Measurements from ENCODE around the gene KMT2E. TPM values are rescaled to one million over a fixed set of nuclear protein-coding genes. Genes with fewer than 3 reads are reported as not detected.
"Not testable (repeated sequence)": the region's sequence is repeated elsewhere in the genome, so short reads cannot be mapped to it uniquely, and the experiment has no call there.

The KMT2E gene
- total RNA-seq, 2 experiments from 2014 or later, result 95.1 to 105 TPM

DNA sequence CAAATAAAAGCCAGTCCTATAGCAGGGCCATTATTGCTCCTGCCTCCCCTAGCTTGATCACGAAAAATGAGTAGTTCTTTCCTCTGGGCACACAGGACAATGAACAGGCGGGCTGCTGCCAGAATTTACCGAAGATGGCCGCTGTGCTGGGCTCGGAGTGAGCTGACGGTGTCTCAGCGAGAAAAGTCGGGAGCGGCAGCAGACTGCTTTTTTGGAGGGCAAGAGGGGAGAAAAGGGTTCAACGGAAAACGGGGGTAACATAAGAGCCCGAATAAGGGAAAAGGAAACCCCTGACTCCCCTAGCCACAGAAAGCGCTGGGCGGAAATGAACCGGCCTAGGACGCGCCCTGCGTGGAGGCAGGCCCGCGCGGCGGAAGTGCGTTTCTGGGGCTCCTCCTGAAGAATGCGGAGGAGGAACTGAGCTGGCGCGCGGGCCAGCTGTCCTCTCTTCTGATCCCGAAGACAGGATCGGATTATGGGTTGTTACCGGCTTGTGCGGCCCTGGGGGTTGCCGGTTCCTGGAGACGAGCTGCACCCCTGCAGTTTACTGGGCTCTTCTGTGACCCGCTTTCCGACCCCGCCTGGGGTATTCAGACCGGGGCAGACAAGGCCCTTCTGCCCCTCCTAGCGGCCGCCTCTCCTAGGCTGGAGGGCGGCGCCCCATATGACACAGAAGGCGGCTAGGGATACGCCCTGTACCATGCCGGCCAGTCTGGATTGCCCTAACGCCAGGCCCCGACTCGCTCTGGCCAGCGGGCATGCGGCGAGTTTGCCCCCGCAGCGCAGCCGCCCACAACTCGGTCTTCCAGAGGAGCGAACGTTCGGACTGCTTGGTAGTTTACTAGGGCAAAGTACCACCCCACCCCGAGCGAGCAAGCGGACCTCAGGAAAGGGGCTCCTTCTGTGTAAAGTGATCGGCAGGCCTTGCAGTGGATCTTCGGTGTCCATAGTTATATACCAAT, 30.1 kb upstream of the KMT2E start:
- Mint-ChIP-seq H3K9me3 (ENCODE audit: insufficient read depth) (no peaks in the 10 kb centered on the region), H3K4me1 (ENCODE audit: low read depth) (peaks cover 69% of the 10 kb centered on the region), H3K27me3 (ENCODE audit: low read depth) (no peaks in the 10 kb centered on the region), H3K4me3 (peak overlapping the region; percentile 100), H3K36me3 (ENCODE audit: low read depth) (peaks cover 34% of the 10 kb centered on the region), H3K27ac (peak overlapping the region; percentile 100)
- ChIA-PET CTCF (interaction anchor here (0.6 to 7.5 kb wide), 25 partner anchors 9 to 605 kb away, joined by 3 to 86 read pairs (median 4); partner anchors contain the start of genes KMT2E and RINT1), POLR2A (interaction anchor here (0.5 to 10.9 kb wide), 14 partner anchors 17 to 693 kb away, joined by 3 to 373 read pairs (median 4); partner anchors contain the start of gene KMT2E)
- peak; percentile 89 for DNase-seq
- peak; percentile 92 for ATAC-seq

DNA sequence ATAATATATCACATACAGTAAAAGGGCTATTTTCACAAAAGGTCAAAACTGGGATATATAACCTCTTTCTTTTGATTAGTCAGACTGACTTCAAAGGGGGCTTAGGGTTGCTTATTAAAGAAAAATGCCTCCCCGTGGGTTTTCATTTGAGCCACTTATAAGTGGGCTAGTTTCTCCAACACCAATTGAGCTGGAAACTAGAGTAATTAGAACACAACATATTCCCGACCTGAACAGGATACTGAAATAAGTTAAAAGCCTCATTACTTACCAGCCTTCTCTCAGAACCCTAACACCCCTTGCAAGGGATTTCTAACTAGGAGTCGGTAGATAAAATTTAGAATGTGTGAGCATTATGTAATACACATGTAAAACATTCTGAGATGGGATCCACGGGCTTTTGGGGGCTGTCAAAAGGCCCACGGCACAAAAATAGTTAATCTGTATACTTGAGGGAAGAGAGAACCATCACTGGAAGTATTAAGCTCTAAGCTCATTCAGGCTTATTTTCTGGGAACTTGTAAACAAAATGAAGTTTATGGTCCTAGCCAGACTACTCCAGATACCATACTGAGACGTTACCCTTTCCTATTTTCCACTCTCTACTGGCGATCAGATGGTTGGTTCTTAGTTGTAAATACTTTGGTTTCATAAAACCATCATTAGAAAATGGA, 29.3 kb upstream of the KMT2E start:
- ChIA-PET CTCF (interaction anchor here (0.9 to 7.5 kb wide), 10 partner anchors 8 to 116 kb away, joined by 3 to 86 read pairs (median 9); partner anchors contain the start of gene KMT2E), POLR2A (interaction anchor here (0.6 to 10.9 kb wide), 7 partner anchors 18 to 692 kb away, joined by 3 to 373 read pairs (median 5); partner anchors contain the start of gene KMT2E)
- H3K4me1 Mint-ChIP-seq (ENCODE audit: low read depth), result peaks cover 64% of the 10 kb centered on the region
- H3K27ac Mint-ChIP-seq, result peak overlapping the region; percentile 100
- peak overlapping the region; percentile 100 for H3K4me3 Mint-ChIP-seq
- H3K27me3 Mint-ChIP-seq (ENCODE audit: low read depth), result no peaks in the 10 kb centered on the region
- peaks cover 35% of the 10 kb centered on the region for H3K36me3 Mint-ChIP-seq (ENCODE audit: low read depth)
- ATAC-seq (no peak), DNase-seq (peak; percentile 18)
- H3K9me3 Mint-ChIP-seq (ENCODE audit: insufficient read depth), result no peaks in the 10 kb centered on the region

DNA sequence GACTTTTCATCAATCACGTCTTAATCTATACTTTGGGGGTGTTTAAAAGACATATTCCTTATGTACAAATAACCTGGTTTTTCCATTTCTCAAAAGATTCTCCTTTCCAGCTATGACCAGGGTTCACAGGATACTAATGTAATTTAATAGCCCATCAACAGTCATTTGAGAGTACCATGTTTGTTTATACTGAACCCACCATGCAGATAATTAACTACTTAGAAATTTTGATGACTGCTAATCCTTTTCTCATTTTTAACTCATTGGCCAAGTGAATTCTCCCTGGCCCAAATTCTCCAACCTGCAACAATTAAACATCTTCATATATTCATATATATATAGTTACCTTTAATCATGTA, 28.8 kb upstream of the KMT2E start:
- Mint-ChIP-seq H3K27me3 (ENCODE audit: low read depth) (no peaks in the 10 kb centered on the region), H3K9me3 (ENCODE audit: insufficient read depth) (no peaks in the 10 kb centered on the region), H3K4me1 (ENCODE audit: low read depth) (peaks cover 66% of the 10 kb centered on the region), H3K36me3 (ENCODE audit: low read depth) (peaks cover 37% of the 10 kb centered on the region), H3K27ac (peak overlapping the region; percentile 100), H3K4me3 (peak overlapping the region; percentile 100)
- ChIA-PET CTCF (interaction anchor here (1.3 to 5.2 kb wide), 6 partner anchors 7 to 44 kb away, joined by 5 to 36 read pairs (median 9); no protein-coding TSS in a partner anchor), POLR2A (interaction anchor here (10.9 kb wide), 1 partner anchor 26 kb away, joined by 373 read pairs; the partner anchor contains the start of gene KMT2E)
- ATAC-seq (no peak), DNase-seq (peak; percentile 12)

DNA sequence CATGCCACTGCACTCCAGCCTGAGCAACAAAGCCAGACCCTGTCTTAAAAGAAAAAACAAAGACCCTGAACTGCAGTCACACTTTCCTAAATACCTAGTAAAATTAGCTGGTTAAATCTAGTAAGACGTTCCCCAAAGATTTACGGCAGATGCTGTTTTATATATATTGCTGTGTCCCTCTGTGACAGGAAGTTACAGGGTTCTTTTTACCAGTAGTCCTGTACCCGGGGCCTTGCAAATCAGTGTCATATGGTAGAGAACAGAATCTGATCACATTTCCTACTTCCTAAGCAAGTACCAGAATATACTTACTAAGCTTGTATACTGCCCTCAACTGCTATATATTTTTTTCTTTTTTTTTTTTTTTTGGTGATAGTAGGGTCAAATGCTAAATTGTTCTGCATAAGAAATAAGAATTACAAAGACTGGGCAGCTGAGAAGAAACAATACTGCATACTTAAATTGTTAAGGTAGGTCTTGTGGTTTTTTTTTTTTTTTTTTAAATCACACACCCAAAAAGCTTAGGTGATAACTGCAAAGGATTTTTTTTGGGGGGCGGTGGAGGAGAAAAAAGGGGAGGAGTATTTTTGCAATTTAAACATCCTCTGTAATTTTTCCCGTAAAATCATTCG, 27.3 kb upstream of the KMT2E start:
- Mint-ChIP-seq H3K4me3 (no peak overlapping the region), H3K27me3 (ENCODE audit: low read depth) (no peaks in the 10 kb centered on the region), H3K4me1 (ENCODE audit: low read depth) (peaks cover 56% of the 10 kb centered on the region), H3K9me3 (ENCODE audit: insufficient read depth) (no peaks in the 10 kb centered on the region), H3K27ac (peak overlapping the region; percentile 64), H3K36me3 (ENCODE audit: low read depth) (peaks cover 46% of the 10 kb centered on the region)
- CTCF ChIA-PET, result interaction anchor here (0.9 to 2.2 kb wide), 8 partner anchors 17 to 94 kb away, joined by 3 to 11 read pairs (median 3); partner anchors contain the start of gene KMT2E
- peak; percentile 22 for DNase-seq
- POLR2A ChIA-PET, result interaction anchor here (10.9 kb wide), 1 partner anchor 25 kb away, joined by 373 read pairs; the partner anchor contains the start of gene KMT2E
- no peak for ATAC-seq

DNA sequence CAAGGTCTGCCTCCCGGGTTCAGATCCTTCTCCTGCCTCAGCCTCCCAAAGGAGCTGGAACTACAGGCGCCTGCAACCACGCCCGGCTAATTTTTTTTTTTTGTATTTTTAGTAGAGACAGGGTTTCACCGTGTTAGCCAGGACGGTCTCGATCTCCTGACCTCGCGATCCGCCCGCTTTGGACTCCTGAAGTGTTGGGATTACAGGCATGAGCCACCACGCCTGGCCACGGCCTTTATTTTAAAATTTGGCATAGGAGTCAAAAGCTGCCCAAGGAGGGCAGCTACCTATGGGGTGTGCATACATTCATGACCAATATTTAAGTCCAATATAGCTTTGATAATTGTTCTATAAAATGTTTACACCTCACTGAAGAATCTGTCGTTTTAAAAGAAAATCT, 26.6 kb upstream of the KMT2E start:
- H3K9me3 Mint-ChIP-seq (ENCODE audit: insufficient read depth); H3K27me3 Mint-ChIP-seq (ENCODE audit: low read depth); H3K4me3 Mint-ChIP-seq; ATAC-seq; H3K27ac Mint-ChIP-seq: not testable (repeated sequence)
- Mint-ChIP-seq H3K4me1 (ENCODE audit: low read depth) (peaks cover 54% of the 10 kb centered on the region), H3K36me3 (ENCODE audit: low read depth) (peaks cover 48% of the 10 kb centered on the region)
- ChIA-PET POLR2A (interaction anchor here (10.9 kb wide), 1 partner anchor 24 kb away, joined by 373 read pairs; the partner anchor contains the start of gene KMT2E), CTCF (interaction anchor here (0.8 to 1.8 kb wide), 8 partner anchors 16 to 93 kb away, joined by 3 to 5 read pairs (median 3); partner anchors contain the start of gene KMT2E)
- peak; percentile 9 for DNase-seq

DNA sequence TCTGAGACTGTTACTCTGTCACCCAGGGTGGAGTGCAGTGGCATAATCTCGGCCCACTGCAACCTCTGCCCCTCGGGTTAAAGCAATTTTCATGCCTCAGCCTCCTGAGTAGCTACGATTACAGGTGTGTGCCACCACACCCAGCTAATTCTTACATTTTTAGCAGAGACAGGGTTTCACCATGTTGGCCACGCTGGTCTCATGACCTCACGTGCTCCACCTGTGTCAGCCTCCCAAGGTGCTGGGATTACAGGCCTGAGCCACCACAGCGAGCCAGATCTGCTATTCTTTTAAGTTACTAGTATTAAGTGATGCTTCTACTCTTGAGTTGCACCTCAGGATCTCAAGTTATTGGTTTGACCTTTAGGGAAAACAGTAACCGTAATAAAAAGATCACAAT, 23.0 kb upstream of the KMT2E start:
- CTCF ChIA-PET, result interaction anchor here (1.2 to 1.4 kb wide), 2 partner anchors 11 to 18 kb away, joined by 3 to 4 read pairs; no protein-coding TSS in a partner anchor
- DNase-seq, result peak; percentile 6

DNA sequence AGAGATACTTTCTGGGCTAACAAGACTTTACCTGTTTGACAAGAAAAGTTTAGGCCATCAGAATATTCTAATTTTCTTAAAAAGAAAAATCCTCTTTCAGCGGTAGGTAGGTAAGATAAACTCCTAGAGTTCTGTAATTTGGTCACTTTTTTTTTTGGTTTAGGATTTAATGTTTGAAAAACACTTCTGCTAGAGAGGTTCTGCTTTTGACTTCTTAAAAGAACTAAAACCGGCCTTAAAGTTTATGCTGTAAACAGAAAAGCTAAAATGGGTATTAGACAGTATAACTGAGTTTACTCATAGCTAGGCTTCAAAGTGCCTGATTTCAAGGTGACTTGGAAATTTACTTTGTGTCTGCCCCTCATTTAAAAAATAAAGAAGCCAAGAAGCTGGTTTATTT, 21.7 kb upstream of the KMT2E start:
- DNase-seq (no peak), ATAC-seq (no peak)
- H3K4me1 Mint-ChIP-seq (ENCODE audit: low read depth), result peaks cover 50% of the 10 kb centered on the region
- H3K27ac Mint-ChIP-seq, result no peak overlapping the region
- no peak overlapping the region for H3K4me3 Mint-ChIP-seq
- H3K9me3 Mint-ChIP-seq (ENCODE audit: insufficient read depth), result no peaks in the 10 kb centered on the region
- CTCF ChIA-PET, result interaction anchor here (1.3 to 1.5 kb wide), 3 partner anchors 8 to 13 kb away, joined by 3 to 7 read pairs (median 5); no protein-coding TSS in a partner anchor
- peaks cover 61% of the 10 kb centered on the region for H3K36me3 Mint-ChIP-seq (ENCODE audit: low read depth)
- POLR2A ChIA-PET, result interaction anchor here (0.8 to 0.9 kb wide), 2 partner anchors 23 to 35 kb away, joined by 3 read pairs; no protein-coding TSS in a partner anchor
- no peaks in the 10 kb centered on the region for H3K27me3 Mint-ChIP-seq (ENCODE audit: low read depth)

More for the DNA sequence above, 23.0 kb upstream of the KMT2E start:
- Mint-ChIP-seq H3K27ac (no peak overlapping the region), H3K9me3 (ENCODE audit: insufficient read depth) (no peaks in the 10 kb centered on the region), H3K27me3 (ENCODE audit: low read depth) (no peaks in the 10 kb centered on the region), H3K4me1 (ENCODE audit: low read depth) (peaks cover 53% of the 10 kb centered on the region), H3K4me3 (no peak overlapping the region), H3K36me3 (ENCODE audit: low read depth) (peaks cover 58% of the 10 kb centered on the region)
- ATAC-seq, result no peak
- POLR2A ChIA-PET, result no interaction called here

DNA sequence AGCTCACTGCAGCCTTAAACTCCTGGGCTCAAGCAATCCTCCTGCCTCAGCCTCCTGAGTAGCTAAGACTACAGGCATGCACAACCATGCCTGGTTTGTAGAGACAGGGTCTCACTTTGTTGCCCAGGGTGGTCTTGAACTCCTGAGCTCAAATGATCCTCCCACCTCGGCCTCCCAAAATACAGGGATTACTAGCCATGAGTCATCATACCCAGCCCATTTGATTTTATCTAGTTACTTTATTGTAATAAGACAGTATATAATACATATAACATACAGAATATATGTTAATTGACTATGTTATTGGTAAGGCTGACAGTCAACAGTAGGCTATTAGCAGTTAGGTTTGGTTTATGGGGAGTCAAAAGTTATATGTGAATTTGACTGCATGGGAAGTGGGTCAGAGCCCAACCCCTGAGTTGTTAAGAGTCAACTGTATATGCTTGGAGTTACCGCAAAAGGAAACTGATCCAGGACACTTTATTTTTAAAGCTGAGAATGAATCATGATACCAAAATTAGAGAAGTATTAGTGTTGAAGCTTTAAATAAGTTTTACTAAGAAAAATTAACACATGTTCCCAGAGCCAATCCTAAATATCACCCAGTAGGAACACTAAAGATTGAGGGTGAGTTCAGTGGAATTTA, 20.7 kb upstream of the KMT2E start:
- H3K9me3 Mint-ChIP-seq (ENCODE audit: insufficient read depth), result no peaks in the 10 kb centered on the region
- DNase-seq, result peak; percentile 3
- H3K36me3 Mint-ChIP-seq (ENCODE audit: low read depth), result peaks cover 55% of the 10 kb centered on the region
- CTCF ChIA-PET, result interaction anchor here (0.9 to 1.5 kb wide), 4 partner anchors 9 to 14 kb away, joined by 3 to 7 read pairs (median 4); no protein-coding TSS in a partner anchor
- ATAC-seq, result no peak
- peaks cover 44% of the 10 kb centered on the region for H3K4me1 Mint-ChIP-seq (ENCODE audit: low read depth)
- no peak overlapping the region for H3K27ac Mint-ChIP-seq
- POLR2A ChIA-PET, result interaction anchor here (0.9 to 1.0 kb wide), 2 partner anchors 16 to 22 kb away, joined by 3 to 4 read pairs; no protein-coding TSS in a partner anchor
- H3K27me3 Mint-ChIP-seq (ENCODE audit: low read depth), result no peaks in the 10 kb centered on the region
- no peak overlapping the region for H3K4me3 Mint-ChIP-seq

DNA sequence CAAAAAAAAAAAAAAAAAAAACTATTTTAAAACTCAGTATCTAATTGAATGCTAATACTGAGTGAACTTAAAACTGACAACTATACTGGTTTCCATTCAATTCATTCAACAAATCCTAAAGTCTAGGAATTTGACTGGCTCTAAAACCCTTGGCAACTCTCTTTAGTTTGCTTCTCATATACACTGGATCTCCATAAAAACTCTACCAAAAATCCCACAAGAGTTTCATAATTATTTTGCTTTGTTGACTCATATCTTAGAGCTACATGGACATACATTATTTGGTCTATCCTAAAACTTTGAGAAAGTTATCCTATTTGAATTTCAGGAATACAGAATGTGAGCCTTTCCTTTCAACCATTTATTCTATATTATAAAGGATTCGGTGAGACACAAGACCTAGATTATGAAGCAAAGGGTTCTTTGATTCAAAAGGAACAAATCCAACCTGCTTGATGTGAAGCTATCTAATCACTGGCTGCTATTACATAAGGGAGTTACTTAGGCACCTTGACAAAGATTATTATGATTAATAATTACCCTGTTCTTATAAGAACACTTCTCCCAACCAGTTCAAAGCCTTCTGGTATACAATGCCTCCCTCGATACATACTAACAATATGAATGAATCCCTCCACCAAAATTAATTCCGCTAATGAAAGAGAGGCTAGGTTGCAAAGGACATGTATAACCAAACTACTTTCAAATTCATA, 15.8 kb upstream of the KMT2E start:
- Mint-ChIP-seq H3K9me3 (ENCODE audit: insufficient read depth) (no peaks in the 10 kb centered on the region), H3K36me3 (ENCODE audit: low read depth) (peaks cover 62% of the 10 kb centered on the region), H3K27ac (no peak overlapping the region), H3K4me1 (ENCODE audit: low read depth) (peaks cover 62% of the 10 kb centered on the region), H3K4me3 (no peak overlapping the region), H3K27me3 (ENCODE audit: low read depth) (no peaks in the 10 kb centered on the region)
- ChIA-PET POLR2A (interaction anchor here (0.8 to 1.6 kb wide), 2 partner anchors 14 to 15 kb away, joined by 3 to 5 read pairs; partner anchors contain the start of gene KMT2E), CTCF (interaction anchor here (0.8 to 2.3 kb wide), 4 partner anchors 13 to 28 kb away, joined by 3 to 8 read pairs (median 5); no protein-coding TSS in a partner anchor)
- DNase-seq, result no peak
- ATAC-seq, result no peak

DNA sequence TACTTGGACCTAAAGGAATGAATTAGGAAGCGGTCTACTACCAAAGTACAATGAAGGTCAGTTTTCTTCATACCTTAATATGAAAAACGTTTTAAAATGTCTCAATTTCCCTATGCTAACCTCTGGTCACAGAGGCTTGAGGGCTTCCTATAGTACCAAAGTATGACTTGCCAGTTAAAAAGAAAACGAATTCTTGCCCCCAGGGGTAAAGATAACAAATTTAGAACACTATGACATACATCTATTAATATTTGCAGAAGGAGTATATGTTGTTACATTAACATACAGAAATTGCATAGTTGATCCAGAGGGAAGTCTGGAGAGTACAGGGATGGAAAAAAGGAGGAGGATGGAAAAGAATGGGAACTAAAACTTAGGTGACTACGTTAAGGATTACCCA, 13.8 kb upstream of the KMT2E start:
- Mint-ChIP-seq H3K27ac (no peak overlapping the region), H3K4me3 (no peak overlapping the region), H3K4me1 (ENCODE audit: low read depth) (peaks cover 61% of the 10 kb centered on the region), H3K36me3 (ENCODE audit: low read depth) (peaks cover 60% of the 10 kb centered on the region), H3K9me3 (ENCODE audit: insufficient read depth) (no peaks in the 10 kb centered on the region), H3K27me3 (ENCODE audit: low read depth) (no peaks in the 10 kb centered on the region)
- ATAC-seq (no peak), DNase-seq (no peak)
- POLR2A ChIA-PET, result no interaction called here
- CTCF ChIA-PET, result no interaction called here
